GM23338 (cell line): ENCODE results near the gene STIM2. TPM values are rescaled to one million over a fixed set of nuclear protein-coding genes. Genes with fewer than 3 reads are reported as not detected.

ENCODE experiments used
- ATAC-seq: fragments of 200-7000 bp; cut with Tn5 transposase; 3 replicates; pipeline ENCODE4 v1.9.1; 2020
- DNase-seq: peaks from one replicate; pipeline ENCODE4 v3.0.0-alpha.2; 2015; ENCODE audit warnings: low spot score
- H2AFZ ChIP-seq: fragments of 200-600 bp; sonication (generic); 2 replicates; pipeline ENCODE4 v1.8.0; 2016; ENCODE audit warnings: antibody characterized with exemption, mild to moderate bottlenecking, moderate library complexity
- H3F3A ChIP-seq: fragments of 200-600 bp; sonication (generic); replicated peaks from 2 replicates; pipeline ENCODE4 v1.8.0; 2017; ENCODE audit warnings: antibody characterized with exemption, mixed run types, low read depth
- H3K27ac ChIP-seq: fragments of 200-600 bp; sonication (generic); 2 replicates; pipeline ENCODE4 v1.6.1; 2016; ENCODE audit warnings: low read depth
- H3K27me3 ChIP-seq: fragments of 200-600 bp; sonication (generic); 2 replicates; pipeline ENCODE4 v1.8.0; 2016; ENCODE audit warnings: mild to moderate bottlenecking, mixed run types, moderate library complexity; ENCODE audit not compliant: insufficient read depth
- H3K36me3 ChIP-seq: fragments of 200-600 bp; sonication (generic); 2 replicates; pipeline ENCODE4 v1.8.0; 2016; ENCODE audit warnings: mild to moderate bottlenecking; ENCODE audit not compliant: insufficient read depth
- H3K4me1 ChIP-seq: fragments of 200-600 bp; sonication (generic); 2 replicates; pipeline ENCODE4 v1.8.0; 2016; ENCODE audit warnings: mild to moderate bottlenecking, moderate library complexity; ENCODE audit not compliant: insufficient read depth
- H3K4me2 ChIP-seq: fragments of 200-600 bp; sonication (generic); 2 replicates; pipeline ENCODE4 v1.7.1; 2017; ENCODE audit warnings: mixed run types
- H3K4me3 ChIP-seq: fragments of 200-600 bp; sonication (generic); 2 replicates; pipeline ENCODE4 v1.6.1; 2016; ENCODE audit warnings: mixed run types
- H3K79me2 ChIP-seq: fragments of 200-600 bp; sonication (generic); replicated peaks from 2 replicates; pipeline ENCODE4 v1.8.0; 2017; ENCODE audit warnings: mild to moderate bottlenecking; ENCODE audit not compliant: insufficient read depth
- H3K9me2 ChIP-seq: fragments of 200-600 bp; sonication (generic); 2 replicates; pipeline ENCODE4 v1.8.0; 2017; ENCODE audit not compliant: insufficient read depth
- H4K20me1 ChIP-seq: fragments of 200-600 bp; sonication (generic); replicated peaks from 2 replicates; pipeline ENCODE4 v1.8.0; 2017; ENCODE audit warnings: mild to moderate bottlenecking; ENCODE audit not compliant: insufficient read depth
- H3K27ac Mint-ChIP-seq: 2 replicates; pipeline ENCODE4 v1.8.0; 2020; ENCODE audit warnings: inconsistent platforms, mild to moderate bottlenecking, moderate library complexity, mixed read lengths
- H3K27me3 Mint-ChIP-seq: 3 replicates; pipeline ENCODE4 v1.8.0; 2022; ENCODE audit warnings: low read depth, mild to moderate bottlenecking, moderate library complexity, mixed read lengths, inconsistent platforms; ENCODE audit not compliant: insufficient read depth, poor library complexity
- H3K36me3 Mint-ChIP-seq: 3 replicates; pipeline ENCODE4 v1.8.0; 2021; ENCODE audit warnings: low read depth, mild to moderate bottlenecking, inconsistent platforms, moderate library complexity, mixed read lengths
- H3K4me1 Mint-ChIP-seq: 3 replicates; pipeline ENCODE4 v1.8.0; 2020; ENCODE audit warnings: mild to moderate bottlenecking, inconsistent platforms, mixed read lengths
- H3K4me3 Mint-ChIP-seq: 3 replicates; pipeline ENCODE4 v1.8.0; 2021; ENCODE audit warnings: moderate library complexity, mild to moderate bottlenecking, inconsistent platforms, mixed read lengths
- H3K9me3 Mint-ChIP-seq: 3 replicates; pipeline ENCODE4 v1.8.0; 2020; ENCODE audit warnings: moderate library complexity, mild to moderate bottlenecking, inconsistent platforms, mixed read lengths
- CREB1 ChIP-seq: fragments of 250-450 bp; sonication (Bioruptor Pico); IDR thresholded peaks from 2 replicates; pipeline ENCODE4 v1.5.0; 2020; ENCODE audit warnings: low read depth, mild to moderate bottlenecking, moderate library complexity
- CTCF ChIP-seq, 2 experiments: fragments of 200-600 bp in 1 of 2; sonication (generic) in 1 of 2; conservative IDR thresholded peaks; 2 replicates each; pipeline versions ENCODE4 v1.5.1 to v1.6.1; 2016 to 2017; ENCODE audit warnings: antibody characterized with exemption in 2 of 2, low read depth in 2 of 2, mild to moderate bottlenecking in 2 of 2, moderate library complexity in 1 of 2
- EZH2 ChIP-seq: fragments of 200-600 bp; sonication (generic); IDR thresholded peaks from one replicate; pipeline ENCODE4 v1.8.0; 2017; ENCODE audit warnings: antibody characterized with exemption, mild to moderate bottlenecking, low read depth; ENCODE audit not compliant: unreplicated experiment
- EZH2phosphoT487 ChIP-seq: fragments of 200-600 bp; sonication (generic); IDR thresholded peaks from one replicate; pipeline ENCODE4 v1.8.1; 2018; ENCODE audit warnings: antibody characterized with exemption; ENCODE audit not compliant: unreplicated experiment
- JUNB ChIP-seq: IDR thresholded peaks from one replicate; pipeline ENCODE4 v1.6.1; 2016; ENCODE audit warnings: antibody characterized with exemption; ENCODE audit not compliant: unreplicated experiment
- NANOG ChIP-seq: IDR thresholded peaks from 2 replicates; pipeline ENCODE4 v1.6.1; 2016; ENCODE audit warnings: antibody characterized with exemption, borderline replicate concordance
- POLR2AphosphoS5 ChIP-seq: IDR thresholded peaks from 2 replicates; pipeline ENCODE4 v1.6.1; 2016; ENCODE audit warnings: antibody characterized with exemption, low read depth
- REST ChIP-seq: IDR thresholded peaks from one replicate; pipeline ENCODE4 v1.6.1; 2018; ENCODE audit warnings: antibody characterized with exemption; ENCODE audit not compliant: unreplicated experiment
- STAT1 ChIP-seq: IDR thresholded peaks from one replicate; pipeline ENCODE4 v1.6.1; 2016; ENCODE audit warnings: antibody characterized with exemption; ENCODE audit not compliant: unreplicated experiment
- ZNF114 ChIP-seq: fragments of 250-450 bp; sonication (Bioruptor Pico); IDR thresholded peaks from 2 replicates; pipeline ENCODE4 v1.5.0; 2020; ENCODE audit warnings: mild to moderate bottlenecking, moderate library complexity
- ZNF331 ChIP-seq: fragments of 250-450 bp; sonication (Bioruptor Pico); IDR thresholded peaks from 2 replicates; pipeline ENCODE4 v1.5.0; 2020; ENCODE audit warnings: low read depth, mild to moderate bottlenecking, moderate library complexity
- polyA plus RNA-seq: library from polyadenylated mRNA; unstranded; fragments of >200 nt; fragmentation: Nextera tagmentation; extraction: Ambion mirVana; gene quantifications from 2 replicates; pipeline ENCODE4 v1.2.1, GENCODE V29; 2016
- total RNA-seq: library from RNA; depleted of rRNA; stranded (reverse); fragments of >200 nt; shearing (Covaris generic); gene quantifications from 2 replicates; pipeline ENCODE4 v1.2.3, GENCODE V29; 2014
- TF ChIP-seq, protein P1 (sequence below): fragments of 250-450 bp; sonication (Bioruptor Pico); IDR thresholded peaks from 2 replicates; pipeline ENCODE4 v1.5.0; 2020; ENCODE audit warnings: mild to moderate bottlenecking, moderate library complexity
- TF ChIP-seq, protein P2 (sequence below): IDR thresholded peaks from 2 replicates; pipeline ENCODE4 v1.6.1; 2016; ENCODE audit warnings: antibody characterized with exemption

Gene STIM2
- total and polyA plus RNA-seq, 2 experiments from 2014 or later: 13.1 to 17.8 TPM

DNA sequence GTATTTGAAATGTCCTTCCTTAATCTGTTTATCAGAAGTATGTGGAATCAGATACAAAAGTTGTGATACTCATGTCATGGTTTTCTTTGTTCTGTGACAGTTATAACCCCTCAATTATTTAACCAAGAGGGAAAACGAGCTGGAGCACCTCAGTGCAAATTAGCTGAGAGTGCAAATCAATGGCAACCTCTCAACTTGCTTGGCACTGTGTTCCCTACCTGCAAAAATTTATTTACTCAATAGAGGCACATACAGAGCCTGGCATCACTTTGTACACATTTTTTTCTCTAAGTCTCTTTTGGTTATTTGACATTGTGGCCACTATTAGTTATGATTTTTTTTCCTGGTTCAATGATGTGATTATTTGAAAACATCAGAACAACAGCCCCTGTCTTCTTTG, 186.2 kb downstream of the STIM2 start:
- H3K27ac Mint-ChIP-seq: no peak overlapping the region
- H3K9me3 Mint-ChIP-seq: 0 out of 3 replicates have a peak, but pooled peaks cover 3% of the 10 kb centered on the region
- Histone ChIP-seq H4K20me1 (no peaks in the 10 kb centered on the region), H3F3A (no peaks in the 10 kb centered on the region), H3K4me1 (no peaks in the 10 kb centered on the region), H3K27ac (no peak overlapping the region), H3K4me3 (no peak overlapping the region), H2AFZ (no peak overlapping the region), H3K9me2 (no peaks in the 10 kb centered on the region), H3K4me2 (no peak overlapping the region), H3K27me3 (no peaks in the 10 kb centered on the region), H3K36me3 (no peaks in the 10 kb centered on the region), H3K79me2 (no peaks in the 10 kb centered on the region)
- DNase-seq (no peak), ATAC-seq (no peak)
- H3K36me3 Mint-ChIP-seq: no peaks in the 10 kb centered on the region; the same call in 2 of the 3 replicates
- H3K4me3 Mint-ChIP-seq: no peak overlapping the region
- H3K4me1 Mint-ChIP-seq: no peaks in the 10 kb centered on the region; the same call in 2 of the 3 replicates
- H3K27me3 Mint-ChIP-seq: peaks cover 7% of the 10 kb centered on the region
- TF ChIP-seq, protein P1, sequence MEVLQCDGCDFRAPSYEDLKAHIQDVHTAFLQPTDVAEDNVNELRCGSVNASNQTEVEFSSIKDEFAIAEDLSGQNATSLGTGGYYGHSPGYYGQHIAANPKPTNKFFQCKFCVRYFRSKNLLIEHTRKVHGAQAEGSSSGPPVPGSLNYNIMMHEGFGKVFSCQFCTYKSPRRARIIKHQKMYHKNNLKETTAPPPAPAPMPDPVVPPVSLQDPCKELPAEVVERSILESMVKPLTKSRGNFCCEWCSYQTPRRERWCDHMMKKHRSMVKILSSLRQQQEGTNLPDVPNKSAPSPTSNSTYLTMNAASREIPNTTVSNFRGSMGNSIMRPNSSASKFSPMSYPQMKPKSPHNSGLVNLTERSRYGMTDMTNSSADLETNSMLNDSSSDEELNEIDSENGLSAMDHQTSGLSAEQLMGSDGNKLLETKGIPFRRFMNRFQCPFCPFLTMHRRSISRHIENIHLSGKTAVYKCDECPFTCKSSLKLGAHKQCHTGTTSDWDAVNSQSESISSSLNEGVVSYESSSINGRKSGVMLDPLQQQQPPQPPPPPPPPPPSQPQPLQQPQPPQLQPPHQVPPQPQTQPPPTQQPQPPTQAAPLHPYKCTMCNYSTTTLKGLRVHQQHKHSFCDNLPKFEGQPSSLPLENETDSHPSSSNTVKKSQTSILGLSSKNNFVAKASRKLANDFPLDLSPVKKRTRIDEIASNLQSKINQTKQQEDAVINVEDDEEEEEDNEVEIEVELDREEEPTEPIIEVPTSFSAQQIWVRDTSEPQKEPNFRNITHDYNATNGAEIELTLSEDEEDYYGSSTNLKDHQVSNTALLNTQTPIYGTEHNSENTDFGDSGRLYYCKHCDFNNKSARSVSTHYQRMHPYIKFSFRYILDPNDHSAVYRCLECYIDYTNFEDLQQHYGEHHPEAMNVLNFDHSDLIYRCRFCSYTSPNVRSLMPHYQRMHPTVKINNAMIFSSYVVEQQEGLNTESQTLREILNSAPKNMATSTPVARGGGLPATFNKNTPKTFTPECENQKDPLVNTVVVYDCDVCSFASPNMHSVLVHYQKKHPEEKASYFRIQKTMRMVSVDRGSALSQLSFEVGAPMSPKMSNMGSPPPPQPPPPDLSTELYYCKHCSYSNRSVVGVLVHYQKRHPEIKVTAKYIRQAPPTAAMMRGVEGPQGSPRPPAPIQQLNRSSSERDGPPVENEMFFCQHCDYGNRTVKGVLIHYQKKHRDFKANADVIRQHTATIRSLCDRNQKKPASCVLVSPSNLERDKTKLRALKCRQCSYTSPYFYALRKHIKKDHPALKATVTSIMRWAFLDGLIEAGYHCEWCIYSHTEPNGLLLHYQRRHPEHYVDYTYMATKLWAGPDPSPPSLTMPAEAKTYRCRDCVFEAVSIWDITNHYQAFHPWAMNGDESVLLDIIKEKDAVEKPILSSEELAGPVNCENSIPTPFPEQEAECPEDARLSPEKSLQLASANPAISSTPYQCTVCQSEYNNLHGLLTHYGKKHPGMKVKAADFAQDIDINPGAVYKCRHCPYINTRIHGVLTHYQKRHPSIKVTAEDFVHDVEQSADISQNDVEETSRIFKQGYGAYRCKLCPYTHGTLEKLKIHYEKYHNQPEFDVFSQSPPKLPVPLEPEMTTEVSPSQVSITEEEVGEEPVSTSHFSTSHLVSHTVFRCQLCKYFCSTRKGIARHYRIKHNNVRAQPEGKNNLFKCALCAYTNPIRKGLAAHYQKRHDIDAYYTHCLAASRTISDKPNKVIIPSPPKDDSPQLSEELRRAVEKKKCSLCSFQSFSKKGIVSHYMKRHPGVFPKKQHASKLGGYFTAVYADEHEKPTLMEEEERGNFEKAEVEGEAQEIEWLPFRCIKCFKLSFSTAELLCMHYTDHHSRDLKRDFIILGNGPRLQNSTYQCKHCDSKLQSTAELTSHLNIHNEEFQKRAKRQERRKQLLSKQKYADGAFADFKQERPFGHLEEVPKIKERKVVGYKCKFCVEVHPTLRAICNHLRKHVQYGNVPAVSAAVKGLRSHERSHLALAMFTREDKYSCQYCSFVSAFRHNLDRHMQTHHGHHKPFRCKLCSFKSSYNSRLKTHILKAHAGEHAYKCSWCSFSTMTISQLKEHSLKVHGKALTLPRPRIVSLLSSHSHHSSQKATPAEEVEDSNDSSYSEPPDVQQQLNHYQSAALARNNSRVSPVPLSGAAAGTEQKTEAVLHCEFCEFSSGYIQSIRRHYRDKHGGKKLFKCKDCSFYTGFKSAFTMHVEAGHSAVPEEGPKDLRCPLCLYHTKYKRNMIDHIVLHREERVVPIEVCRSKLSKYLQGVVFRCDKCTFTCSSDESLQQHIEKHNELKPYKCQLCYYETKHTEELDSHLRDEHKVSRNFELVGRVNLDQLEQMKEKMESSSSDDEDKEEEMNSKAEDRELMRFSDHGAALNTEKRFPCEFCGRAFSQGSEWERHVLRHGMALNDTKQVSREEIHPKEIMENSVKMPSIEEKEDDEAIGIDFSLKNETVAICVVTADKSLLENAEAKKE (CRISPR knock-in tag): no peak
- TF ChIP-seq JUNB: no peak
- TF ChIP-seq STAT1: no peak
- no peak for TF ChIP-seq EZH2
- no peak for TF ChIP-seq CREB1 (CRISPR knock-in tag)
- no peak for TF ChIP-seq NANOG
- no peak for TF ChIP-seq ZNF114 (CRISPR knock-in tag)
- TF ChIP-seq, protein P2, sequence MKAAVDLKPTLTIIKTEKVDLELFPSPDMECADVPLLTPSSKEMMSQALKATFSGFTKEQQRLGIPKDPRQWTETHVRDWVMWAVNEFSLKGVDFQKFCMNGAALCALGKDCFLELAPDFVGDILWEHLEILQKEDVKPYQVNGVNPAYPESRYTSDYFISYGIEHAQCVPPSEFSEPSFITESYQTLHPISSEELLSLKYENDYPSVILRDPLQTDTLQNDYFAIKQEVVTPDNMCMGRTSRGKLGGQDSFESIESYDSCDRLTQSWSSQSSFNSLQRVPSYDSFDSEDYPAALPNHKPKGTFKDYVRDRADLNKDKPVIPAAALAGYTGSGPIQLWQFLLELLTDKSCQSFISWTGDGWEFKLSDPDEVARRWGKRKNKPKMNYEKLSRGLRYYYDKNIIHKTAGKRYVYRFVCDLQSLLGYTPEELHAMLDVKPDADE: no peak
- no peak for TF ChIP-seq CTCF (conservative IDR thresholded peaks at IDR 0.05; ENCODE audit: low read depth in 2 of 2)
- no peak for TF ChIP-seq POLR2AphosphoS5
- no peak for TF ChIP-seq EZH2phosphoT487
- no peak for TF ChIP-seq REST
- no peak for TF ChIP-seq ZNF331 (CRISPR knock-in tag)
